GM20000 (cell line): ENCODE data around the gene HOXD12.

Experiments used
- DNase-seq: peaks from one replicate; pipeline ENCODE4 v3.0.0; 2012; ENCODE audit warnings: low spot score
- TF ChIP-seq, protein P1 (sequence below): IDR thresholded peaks from 2 replicates; pipeline ENCODE4 v1.5.1; 2012; ENCODE audit warnings: mild to moderate bottlenecking, control low read depth; ENCODE audit errors: extremely low read depth, missing control alignments

Gene HOXD12

GRCh38 chr2:176081837-176082524 lies 17.6 kb upstream of the HOXD12 start:
- no peak for DNase-seq
- TF ChIP-seq, protein P1, sequence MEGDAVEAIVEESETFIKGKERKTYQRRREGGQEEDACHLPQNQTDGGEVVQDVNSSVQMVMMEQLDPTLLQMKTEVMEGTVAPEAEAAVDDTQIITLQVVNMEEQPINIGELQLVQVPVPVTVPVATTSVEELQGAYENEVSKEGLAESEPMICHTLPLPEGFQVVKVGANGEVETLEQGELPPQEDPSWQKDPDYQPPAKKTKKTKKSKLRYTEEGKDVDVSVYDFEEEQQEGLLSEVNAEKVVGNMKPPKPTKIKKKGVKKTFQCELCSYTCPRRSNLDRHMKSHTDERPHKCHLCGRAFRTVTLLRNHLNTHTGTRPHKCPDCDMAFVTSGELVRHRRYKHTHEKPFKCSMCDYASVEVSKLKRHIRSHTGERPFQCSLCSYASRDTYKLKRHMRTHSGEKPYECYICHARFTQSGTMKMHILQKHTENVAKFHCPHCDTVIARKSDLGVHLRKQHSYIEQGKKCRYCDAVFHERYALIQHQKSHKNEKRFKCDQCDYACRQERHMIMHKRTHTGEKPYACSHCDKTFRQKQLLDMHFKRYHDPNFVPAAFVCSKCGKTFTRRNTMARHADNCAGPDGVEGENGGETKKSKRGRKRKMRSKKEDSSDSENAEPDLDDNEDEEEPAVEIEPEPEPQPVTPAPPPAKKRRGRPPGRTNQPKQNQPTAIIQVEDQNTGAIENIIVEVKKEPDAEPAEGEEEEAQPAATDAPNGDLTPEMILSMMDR = no peak

GRCh38 chr2:176082525-176082823 lies 17.1 kb upstream of the HOXD12 start:
- TF ChIP-seq, protein P1 = no peak
- no peak for DNase-seq

DNA sequence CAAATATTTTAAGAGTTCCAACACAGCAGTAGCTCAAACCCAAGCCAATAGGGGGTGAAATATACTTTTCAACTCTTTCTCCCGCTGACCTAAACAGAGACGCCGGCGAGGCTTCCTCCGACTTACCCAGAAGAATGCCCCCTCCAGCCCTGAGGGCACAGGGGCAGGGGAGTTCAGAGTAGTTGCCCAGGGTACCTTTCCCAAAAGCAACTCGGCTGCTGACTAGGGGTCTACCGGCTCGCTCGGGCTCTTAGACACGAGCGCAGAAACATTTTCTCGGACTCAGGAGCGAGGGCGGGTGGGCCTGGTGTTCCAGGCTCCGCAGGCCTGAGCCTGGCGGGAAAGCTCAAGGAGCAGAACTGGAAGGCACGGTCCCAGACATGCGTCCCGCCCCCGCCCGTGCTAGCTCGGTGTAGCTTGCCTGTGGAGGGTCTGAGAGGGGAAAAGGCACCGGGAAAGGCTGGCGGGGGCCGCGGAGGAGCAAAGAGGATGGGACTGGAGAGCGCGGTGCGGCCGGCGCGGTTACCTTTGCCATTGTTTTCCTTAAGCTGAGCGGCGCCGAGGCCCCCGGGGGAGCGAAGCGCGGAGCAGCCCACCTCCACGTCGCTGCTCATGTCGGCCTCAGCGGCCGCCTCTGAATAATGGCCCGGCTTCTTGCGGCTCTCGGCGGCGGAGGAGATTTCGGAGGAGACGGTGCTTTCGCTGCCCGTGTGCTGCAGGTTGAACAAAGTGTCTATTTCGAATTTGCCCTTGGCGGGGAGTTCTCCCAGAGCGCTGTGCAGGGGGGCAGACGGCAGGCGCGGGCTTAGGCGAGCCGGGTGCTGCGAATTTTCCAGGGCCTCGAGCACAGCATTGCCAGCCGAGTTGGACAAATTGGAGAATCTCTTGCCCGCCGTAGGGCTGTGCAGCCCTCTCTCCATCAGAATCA lies 16.5 kb upstream of the HOXD12 start:
- no peak for DNase-seq
- TF ChIP-seq, protein P1 = no peak

GRCh38 chr2:176083796-176084261 lies 15.8 kb upstream of the HOXD12 start, which contains the start of gene EVX2:
Gene EVX2, minus strand, starts transcription at chr2:176083962. Its CDS starts 186 bp downstream, at chr2:176083776.
- DNase-seq = no peak
- TF ChIP-seq, protein P1 = no peak

- TF ChIP-seq, protein P1 = no peak
- DNase-seq = no peak
These were observed 14.9 kb upstream of the HOXD12 start for GRCh38 chr2:176084611-176085119.

DNA sequence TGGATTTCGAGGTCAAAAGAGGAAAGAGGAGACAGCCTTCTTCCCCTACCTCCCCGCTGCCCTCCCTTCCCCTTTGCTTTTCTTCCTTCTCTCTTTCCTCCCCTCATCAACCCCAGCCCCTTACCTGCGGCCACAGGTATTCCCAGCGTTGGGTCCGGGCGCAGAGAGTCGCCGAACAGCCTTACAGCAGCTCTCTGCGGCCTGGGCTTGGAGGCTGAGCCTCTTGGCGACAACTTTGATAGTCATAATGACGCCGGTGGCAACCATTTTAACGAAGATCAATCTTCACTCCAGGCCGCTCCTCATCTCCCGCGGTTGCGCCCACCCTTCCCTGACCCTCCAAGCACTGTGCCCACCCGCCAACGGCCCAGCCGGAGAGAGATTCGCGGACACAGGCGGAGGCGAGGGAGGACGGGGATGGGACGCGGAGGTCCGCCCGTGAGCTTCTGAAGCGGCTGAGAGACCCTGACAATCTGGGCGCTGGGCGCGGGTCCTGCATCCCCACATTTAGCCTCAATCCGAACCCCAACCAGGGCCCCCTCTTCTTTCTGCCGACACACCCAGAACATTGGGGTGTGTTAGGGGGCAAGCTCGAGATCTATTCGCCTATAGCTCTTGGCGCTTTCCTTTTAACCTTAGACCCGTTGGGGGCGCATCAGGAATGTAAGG lies 14.3 kb upstream of the HOXD12 start:
- no peak for DNase-seq
- TF ChIP-seq, protein P1 = no peak
